ENCODE data around the gene SERGEF.

DNA sequence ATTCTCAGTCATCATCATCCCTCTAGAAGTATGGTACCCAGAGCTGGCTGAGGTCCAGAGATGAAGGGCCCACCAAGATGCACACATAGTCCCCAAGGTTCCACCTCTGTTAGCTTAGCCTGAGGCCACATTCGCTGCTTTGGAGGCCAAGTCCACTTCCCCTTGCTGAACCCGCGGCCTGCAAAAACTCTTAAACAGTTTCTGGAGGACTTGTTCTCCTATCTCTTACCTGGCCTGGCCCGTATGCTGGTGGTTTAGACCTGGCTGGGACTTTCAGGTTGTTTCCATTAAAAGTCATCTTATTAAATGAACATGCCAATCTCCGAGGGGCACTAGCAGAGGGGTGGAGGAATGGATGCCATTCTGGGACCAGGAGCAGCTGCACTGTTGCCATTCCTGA, 213.7 kb downstream of the SERGEF start:
- TF ChIP-seq, protein P1, sequence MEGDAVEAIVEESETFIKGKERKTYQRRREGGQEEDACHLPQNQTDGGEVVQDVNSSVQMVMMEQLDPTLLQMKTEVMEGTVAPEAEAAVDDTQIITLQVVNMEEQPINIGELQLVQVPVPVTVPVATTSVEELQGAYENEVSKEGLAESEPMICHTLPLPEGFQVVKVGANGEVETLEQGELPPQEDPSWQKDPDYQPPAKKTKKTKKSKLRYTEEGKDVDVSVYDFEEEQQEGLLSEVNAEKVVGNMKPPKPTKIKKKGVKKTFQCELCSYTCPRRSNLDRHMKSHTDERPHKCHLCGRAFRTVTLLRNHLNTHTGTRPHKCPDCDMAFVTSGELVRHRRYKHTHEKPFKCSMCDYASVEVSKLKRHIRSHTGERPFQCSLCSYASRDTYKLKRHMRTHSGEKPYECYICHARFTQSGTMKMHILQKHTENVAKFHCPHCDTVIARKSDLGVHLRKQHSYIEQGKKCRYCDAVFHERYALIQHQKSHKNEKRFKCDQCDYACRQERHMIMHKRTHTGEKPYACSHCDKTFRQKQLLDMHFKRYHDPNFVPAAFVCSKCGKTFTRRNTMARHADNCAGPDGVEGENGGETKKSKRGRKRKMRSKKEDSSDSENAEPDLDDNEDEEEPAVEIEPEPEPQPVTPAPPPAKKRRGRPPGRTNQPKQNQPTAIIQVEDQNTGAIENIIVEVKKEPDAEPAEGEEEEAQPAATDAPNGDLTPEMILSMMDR (IDR thresholded peaks at IDR 0.05 in 8 of 11, conservative IDR thresholded peaks at IDR 0.05 in 3 of 11): no peak
- no peak for TF ChIP-seq POLR2AphosphoS5 (IDR thresholded peaks at IDR 0.05)

Measured in spleen (tissue), 7 donors.